ENCODE measurements around the gene AKNA.

DNA sequence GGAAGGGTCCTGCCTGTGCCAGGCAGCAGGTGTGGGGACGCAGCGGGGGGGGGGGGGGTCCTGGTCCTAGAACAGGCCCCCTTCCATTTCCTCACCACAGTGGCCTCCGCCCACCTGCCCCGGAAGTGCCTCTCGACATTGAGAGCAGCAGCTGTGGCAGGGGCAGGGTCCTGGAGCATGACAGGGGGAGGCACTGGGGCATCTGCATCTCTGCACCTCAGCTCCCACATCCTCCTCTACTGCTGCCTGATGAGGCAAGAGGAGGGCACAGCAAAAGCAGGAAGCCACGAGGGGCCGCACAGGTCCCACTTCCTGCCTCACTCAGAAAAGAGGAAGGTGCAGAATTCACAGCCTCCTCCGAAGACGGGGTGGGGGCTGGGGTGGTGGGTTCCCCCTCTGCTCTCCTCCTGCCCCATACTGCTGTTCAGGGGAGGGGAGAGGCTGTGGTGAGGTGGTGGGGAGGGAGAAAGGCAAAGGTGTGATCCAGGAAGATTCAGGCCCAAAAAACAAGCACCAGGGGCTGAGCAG is 14.8 kb downstream of the AKNA start:
- TF ChIP-seq CTCF (IDR thresholded peaks at IDR 0.05; ENCODE audit: poor library complexity, severe bottlenecking): no peak
- no peak for TF ChIP-seq EP300 (conservative IDR thresholded peaks at IDR 0.05; ENCODE audit: poor library complexity, severe bottlenecking)
- TF ChIP-seq EZH2 (IDR thresholded peaks at IDR 0.05; ENCODE audit: borderline replicate concordance, insufficient read depth, low read length, poor library complexity, severe bottlenecking): no peak
- TF ChIP-seq REST (IDR thresholded peaks at IDR 0.05; ENCODE audit: borderline replicate concordance): no peak
- no peak for TF ChIP-seq SMC3 (conservative IDR thresholded peaks at IDR 0.05; ENCODE audit: poor library complexity)
